Measurements from ENCODE around the gene DNLZ.

Gene DNLZ

DNA sequence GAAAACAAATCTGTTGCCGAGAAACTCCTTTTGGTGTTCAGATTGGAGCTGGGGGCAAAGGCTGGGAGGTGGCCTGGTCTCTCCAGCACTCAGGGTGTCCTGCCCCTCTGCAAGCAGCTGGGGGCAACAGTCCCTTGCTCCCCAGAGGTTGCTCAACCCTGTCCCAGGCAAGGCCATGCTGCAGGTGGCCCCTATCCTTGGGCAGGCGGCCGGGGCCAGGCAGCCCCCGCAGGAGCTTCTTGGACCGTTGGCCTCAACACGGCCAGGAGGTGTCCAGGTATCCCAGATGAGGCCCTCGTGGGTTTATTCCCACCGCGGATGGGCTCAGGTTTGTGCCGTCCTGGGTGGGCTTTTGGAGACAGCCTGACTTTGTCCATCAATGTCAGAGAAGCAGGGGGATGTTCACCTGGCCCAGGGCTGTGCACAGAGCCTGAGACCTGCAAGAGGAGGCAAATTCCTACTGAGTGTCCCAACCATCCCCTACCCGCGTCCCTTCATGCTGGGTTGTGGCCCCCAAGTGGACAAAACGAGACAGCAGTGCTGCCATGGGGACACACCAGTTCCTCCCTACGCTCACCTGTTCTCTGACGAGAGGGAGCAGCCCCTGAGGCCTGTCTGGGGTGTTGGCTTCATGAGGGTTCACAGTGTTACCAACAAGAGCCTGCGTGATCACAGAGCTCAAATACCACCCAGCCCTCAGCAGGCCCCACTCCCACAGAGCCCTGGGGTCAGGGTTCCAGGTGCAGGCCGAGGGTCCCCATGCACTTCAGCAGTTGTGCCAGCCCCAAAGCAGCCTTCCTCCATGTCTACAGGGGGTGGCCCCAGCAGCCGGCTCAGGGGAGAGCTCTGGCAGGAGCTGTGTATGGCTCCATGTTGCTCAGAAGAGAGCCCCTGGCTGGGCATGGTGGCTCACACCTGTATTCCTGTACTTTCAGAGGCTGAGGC is 50.2 kb downstream of the DNLZ start:
- no peak for DNase-seq

DNA sequence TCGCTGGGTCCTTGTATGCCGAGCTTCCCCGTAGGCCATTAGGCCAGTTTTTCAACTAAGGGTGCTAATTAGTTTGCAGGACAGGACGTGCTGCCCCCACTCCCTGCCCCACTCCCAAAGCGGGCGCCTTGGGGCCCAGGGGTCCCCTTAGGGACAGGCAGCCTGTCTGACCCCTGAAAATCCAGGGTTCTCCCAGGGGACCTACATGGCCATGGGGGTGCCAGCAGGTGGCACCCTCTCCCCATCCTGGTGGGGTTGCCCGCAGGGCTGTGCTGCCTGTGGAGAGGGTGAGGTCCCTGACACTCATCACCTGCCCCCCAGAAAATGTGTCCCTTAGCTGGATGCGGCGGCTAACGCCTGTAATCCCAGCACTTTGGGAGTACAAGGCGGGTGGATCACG is 51.1 kb downstream of the DNLZ start:
- peak; percentile 35 for DNase-seq

DNA sequence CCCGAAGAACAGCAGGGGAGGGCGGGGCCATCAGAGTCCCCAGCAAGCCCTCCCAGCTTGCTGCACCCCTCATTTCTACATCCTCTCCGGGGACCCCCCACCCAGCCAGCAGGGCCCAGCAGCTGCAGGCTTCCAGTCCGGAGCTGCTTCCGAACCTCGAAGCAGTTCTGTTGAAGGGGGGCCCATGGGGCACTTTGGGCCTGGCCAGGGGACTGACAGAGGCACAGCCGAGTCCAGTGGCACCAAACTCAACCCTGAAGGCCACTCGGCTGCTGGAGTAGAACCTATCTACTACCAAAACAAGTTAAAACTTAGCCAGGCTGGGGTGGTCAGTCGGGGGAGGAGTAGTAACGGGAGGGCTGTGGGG is 51.6 kb downstream of the DNLZ start:
- DNase-seq: no peak

DNA sequence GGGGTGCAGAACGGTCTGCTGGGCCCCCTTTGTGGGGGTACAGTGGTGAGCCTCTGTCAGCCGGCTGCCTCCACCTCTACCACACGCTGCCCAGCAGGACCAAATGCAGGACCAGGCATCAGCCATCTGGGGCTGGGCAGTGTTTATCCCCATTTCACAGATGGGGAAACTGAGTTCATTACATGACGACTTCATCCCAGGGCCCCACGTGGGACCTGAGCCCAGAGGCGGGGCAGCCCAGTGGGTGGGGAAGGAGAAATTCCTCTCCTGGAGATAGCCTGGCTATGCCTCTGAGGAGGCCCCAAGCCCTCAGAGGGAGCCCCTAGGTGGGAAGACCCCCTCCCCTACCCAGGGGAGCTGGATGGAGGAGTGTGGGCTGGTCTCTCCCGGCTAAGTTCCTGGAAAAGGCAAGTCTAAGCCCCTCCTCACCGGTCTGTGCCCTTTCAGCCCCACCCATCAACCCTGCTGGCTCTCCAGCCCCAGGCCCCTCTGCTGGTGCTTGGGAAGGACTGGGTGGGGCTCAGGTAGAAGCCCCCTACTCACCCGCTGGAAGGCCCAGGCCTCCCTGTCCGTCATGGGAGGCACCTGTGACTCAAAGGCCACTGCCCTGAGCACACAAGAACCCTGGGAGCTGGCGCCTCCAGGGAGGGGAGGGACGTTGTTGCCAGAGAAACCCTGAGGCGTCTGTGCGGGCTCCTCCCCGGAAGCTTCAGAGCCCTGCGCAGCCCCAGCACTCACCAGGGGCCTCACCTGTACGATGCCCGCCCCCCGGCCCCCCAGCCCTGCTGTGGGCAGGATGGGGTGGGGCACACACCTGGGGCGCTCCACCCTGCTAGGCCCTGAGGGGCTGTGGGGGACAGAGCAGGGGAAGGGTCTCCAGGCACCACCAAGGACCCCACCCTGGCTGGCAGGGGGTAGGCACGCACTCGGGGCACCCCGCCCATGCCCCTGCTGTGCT is 52.2 kb downstream of the DNLZ start:
- DNase-seq: no peak

DNA sequence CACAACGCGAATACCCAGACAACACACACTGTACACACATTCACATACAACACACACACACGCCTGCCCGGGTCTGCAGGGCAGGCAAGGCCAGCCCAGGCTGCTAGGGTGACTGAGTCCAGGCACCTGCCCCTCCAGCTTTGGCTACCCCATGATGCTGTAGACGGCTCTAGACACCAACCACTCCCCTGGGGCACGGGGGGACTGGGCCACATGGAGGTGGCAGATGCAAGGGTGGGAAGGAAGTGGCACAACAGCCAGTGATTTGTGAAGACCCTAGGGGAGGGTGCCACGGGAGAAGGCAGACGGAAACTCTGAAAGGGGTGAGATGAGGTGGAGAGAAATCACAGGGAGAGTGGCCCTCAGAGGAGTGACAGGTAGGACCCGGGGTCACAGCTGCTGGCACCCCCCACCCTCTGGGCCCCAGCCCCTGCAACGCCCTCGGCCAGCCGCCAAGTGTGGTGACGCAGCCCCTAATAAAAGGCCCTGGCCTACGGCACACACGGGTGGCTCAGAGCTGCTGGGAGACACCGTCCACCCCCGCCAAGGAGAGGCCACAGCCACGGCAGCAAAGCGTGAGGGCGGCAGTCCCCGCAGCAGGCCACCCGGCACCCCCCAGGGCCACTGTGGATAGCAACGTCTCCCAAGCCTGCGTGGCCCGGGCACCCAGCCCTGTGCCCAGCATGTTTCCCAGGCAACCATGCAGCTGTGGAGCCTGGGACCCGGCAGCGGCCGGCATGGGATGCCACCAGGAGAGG is 53.1 kb downstream of the DNLZ start:
- DNase-seq: no peak

DNA sequence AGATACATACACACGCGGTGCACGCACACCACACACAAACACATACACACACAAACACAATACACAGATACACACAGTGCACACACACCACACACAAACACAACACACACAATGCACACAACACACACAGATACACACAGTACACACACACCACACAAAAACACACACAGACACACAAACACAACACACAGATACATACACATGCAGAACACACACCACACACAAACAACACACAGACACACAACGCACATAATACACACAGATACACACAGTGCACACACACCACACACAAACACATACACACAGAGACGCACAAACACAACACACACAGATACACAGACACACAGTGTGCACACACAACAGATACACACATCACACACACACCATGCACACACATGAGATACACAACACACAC is 53.7 kb downstream of the DNLZ start:
- DNase-seq: no peak
